Skin of body (tissue), 2 donors: Measurements from ENCODE around the gene NUDCD3. TPM values are rescaled to one million over a fixed set of nuclear protein-coding genes. Genes with fewer than 3 reads are reported as not detected.

ENCODE experiments used
- DNase-seq: peaks from one replicate; lab custom pipeline; 2025; lab: John Stamatoyannopoulos, UW
- total RNA-seq: library from RNA; depleted of rRNA; stranded (reverse); fragments of >200 nt; gene quantifications from one replicate; pipeline ENCODE4 v1.2.3, GENCODE V29; 2014

The NUDCD3 gene
- total RNA-seq, 1 donor from 2014 or later, result 47.8 TPM

GRCh38 chr7:44372560-44373417 lies 117.7 kb downstream of the NUDCD3 start:
- no peak for DNase-seq

- no peak for DNase-seq
These were observed 121.6 kb downstream of the NUDCD3 start for GRCh38 chr7:44368885-44369284.

GRCh38 chr7:44368455-44368854 lies 122.0 kb downstream of the NUDCD3 start:
- no peak for DNase-seq

- no peak for DNase-seq
These were observed 122.9 kb downstream of the NUDCD3 start for GRCh38 chr7:44367475-44368043.

GRCh38 chr7:44366986-44367385 lies 123.5 kb downstream of the NUDCD3 start:
- DNase-seq, result no peak

GRCh38 chr7:44353668-44354067 lies 136.8 kb downstream of the NUDCD3 start:
- no peak for DNase-seq

- no peak for DNase-seq
These were observed 141.3 kb downstream of the NUDCD3 start for GRCh38 chr7:44348851-44349781.

- no peak for DNase-seq
These were observed 142.2 kb downstream of the NUDCD3 start for GRCh38 chr7:44348300-44348699.

GRCh38 chr7:44347546-44348114 lies 142.8 kb downstream of the NUDCD3 start:
- DNase-seq, result no peak

GRCh38 chr7:44346063-44346462 lies 144.4 kb downstream of the NUDCD3 start:
- no peak for DNase-seq

GRCh38 chr7:44341401-44341800 lies 149.1 kb downstream of the NUDCD3 start:
- no peak for DNase-seq

GRCh38 chr7:44338600-44338999 lies 151.9 kb downstream of the NUDCD3 start:
- no peak for DNase-seq

- DNase-seq, result no peak
These were observed 154.0 kb downstream of the NUDCD3 start for GRCh38 chr7:44336491-44336890.

- no peak for DNase-seq
These were observed 155.3 kb downstream of the NUDCD3 start for GRCh38 chr7:44335184-44335583.

GRCh38 chr7:44334734-44335097 lies 155.7 kb downstream of the NUDCD3 start:
- no peak for DNase-seq

- no peak for DNase-seq
These were observed 156.3 kb downstream of the NUDCD3 start for GRCh38 chr7:44333911-44334733.

GRCh38 chr7:44331682-44332081 lies 158.8 kb downstream of the NUDCD3 start:
- no peak for DNase-seq

- no peak for DNase-seq
These were observed 160.1 kb downstream of the NUDCD3 start for GRCh38 chr7:44330331-44330730.

- no peak for DNase-seq
These were observed 160.6 kb downstream of the NUDCD3 start for GRCh38 chr7:44329888-44330287.
